NCI-H146 (cell line): ENCODE data around the gene FCHO2.
"Not testable (repeated sequence)": the region's sequence is repeated elsewhere in the genome, so short reads cannot be mapped to it uniquely, and the experiment has no call there.

Experiments
- DNase-seq: peaks from one replicate; lab custom pipeline; 2025; lab: John Stamatoyannopoulos, UW

The FCHO2 gene, protein sequence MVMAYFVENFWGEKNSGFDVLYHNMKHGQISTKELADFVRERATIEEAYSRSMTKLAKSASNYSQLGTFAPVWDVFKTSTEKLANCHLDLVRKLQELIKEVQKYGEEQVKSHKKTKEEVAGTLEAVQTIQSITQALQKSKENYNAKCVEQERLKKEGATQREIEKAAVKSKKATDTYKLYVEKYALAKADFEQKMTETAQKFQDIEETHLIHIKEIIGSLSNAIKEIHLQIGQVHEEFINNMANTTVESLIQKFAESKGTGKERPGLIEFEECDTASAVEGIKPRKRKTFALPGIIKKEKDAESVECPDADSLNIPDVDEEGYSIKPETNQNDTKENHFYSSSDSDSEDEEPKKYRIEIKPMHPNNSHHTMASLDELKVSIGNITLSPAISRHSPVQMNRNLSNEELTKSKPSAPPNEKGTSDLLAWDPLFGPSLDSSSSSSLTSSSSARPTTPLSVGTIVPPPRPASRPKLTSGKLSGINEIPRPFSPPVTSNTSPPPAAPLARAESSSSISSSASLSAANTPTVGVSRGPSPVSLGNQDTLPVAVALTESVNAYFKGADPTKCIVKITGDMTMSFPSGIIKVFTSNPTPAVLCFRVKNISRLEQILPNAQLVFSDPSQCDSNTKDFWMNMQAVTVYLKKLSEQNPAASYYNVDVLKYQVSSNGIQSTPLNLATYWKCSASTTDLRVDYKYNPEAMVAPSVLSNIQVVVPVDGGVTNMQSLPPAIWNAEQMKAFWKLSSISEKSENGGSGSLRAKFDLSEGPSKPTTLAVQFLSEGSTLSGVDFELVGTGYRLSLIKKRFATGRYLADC

DNA sequence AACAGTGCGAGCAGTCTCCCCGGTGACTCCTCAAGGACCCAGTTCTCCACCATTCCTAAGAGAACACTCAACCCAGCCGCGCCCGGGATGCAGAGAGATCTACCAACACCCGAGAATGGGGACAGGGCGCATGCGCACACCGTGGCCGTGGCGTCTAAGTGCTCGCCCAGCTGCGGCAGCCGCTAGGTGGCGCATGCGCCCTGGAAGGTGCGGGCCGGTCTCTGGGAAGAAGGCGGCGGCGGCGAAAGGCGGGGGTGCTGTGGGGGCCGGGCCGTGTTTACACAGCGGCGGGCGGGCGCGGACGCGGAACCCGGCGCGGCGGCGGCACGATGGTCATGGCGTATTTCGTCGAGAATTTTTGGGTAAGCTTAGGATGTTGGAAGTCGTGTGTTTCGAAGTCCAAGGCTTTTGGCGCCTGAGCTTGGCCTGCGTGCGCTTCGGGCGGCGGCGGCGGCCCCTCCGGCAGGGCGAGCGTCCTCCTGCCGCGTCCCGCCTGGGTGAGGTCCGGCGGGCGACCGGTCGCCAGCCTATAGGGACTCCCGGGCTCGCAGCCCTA, at the start of gene FCHO2:
Gene FCHO2, plus strand, starts transcription at position 274 of the 556 bp plus-strand sequence. Its CDS starts 56 bp downstream, at position 330.
- DNase-seq = peak; percentile 95

DNA sequence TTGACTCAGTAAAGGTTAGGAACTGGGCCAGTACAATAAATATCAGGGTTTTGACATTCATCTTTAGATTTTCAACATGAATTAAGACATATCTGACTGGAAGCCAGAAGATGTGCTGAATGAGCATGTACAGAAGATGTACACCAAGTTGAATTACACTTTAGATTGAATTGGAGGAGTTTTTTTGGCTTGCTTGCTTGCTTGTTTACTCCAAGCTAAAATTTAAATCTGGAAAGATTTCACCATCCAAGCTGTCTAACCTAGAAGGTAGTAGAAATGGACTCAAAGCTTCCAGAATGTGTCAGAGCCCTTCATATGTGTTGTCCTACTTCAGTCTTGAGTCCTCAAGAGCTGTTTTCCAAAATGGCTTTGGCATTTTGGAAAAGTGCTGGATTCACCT, 49.0 kb upstream of the FCHO2 start:
- no peak for DNase-seq

DNA sequence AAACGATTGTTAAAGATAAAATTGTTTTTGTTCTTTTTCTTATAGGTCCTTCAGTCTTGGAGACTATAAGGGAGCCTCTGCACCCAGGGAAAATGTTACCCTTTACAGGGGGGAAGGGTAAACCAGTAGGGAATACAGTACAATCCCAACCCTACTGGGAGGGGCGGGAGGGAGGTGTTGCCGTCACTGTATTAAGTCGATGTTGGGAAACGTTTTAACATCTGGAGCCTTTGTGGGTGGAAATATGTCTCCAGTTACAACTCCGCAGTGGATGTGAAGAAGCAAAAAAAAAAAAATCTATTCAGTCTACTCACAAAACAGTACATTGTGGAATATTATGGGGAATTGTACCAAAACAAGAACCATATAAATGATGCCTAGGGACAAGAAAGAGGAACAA, 47.2 kb upstream of the FCHO2 start:
- no peak for DNase-seq

DNA sequence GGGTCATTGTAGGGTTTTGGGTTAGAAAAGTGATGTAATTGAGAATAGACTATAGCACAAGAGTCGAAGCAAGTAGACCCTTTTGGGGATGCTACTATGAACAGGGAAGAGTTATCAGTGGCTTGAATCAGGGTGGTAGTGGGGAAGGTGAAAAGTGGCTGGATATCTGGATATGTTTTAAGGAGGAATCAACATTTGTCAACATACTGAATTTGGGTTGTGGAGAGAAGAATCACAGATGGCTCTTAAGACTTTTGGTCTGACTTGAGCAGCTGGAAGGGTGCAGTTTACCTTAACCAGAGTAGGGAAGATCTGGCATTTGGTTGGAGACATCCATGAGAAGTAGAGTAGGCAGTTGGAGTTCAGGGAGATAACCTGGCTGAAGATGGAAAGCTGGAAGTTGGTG, 38.5 kb upstream of the FCHO2 start:
- no peak for DNase-seq

DNA sequence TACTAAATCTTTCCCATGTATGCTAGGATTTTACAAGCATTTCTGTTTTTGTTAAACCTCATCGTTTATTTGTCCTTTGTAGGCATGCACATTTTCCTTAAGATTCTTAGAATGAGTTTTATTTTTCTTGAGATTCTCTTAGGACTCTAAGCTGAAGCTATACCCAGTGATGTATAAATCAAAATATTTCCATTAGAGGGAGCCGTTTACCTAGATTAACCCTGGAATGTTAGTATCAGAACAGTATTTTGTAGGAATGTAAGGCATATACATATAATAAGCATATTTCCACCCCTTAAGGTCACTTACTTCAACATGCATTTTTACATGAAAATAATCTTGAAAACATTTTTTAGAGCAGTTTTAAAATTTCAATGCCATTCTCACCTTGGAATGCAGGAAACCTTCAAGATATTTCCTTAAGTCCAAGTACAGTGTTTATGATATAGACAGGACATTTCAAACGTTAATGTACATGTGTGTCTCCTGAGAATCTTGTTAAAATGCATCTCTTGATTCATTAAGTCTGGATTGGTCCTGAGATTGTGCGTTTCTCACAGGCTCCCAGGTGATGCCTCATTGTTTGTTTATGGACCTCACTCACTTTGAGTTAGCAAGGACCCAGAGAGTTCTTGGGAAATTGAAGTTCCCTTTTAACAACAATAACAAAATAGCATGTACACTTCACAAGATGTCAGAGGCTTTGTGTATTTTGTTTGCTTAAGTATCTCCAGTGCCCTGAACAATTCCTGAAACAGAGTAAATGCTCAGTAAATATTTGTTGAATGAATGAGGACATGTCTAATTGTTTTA, 34.9 kb upstream of the FCHO2 start:
- peak; percentile 27 for DNase-seq

DNA sequence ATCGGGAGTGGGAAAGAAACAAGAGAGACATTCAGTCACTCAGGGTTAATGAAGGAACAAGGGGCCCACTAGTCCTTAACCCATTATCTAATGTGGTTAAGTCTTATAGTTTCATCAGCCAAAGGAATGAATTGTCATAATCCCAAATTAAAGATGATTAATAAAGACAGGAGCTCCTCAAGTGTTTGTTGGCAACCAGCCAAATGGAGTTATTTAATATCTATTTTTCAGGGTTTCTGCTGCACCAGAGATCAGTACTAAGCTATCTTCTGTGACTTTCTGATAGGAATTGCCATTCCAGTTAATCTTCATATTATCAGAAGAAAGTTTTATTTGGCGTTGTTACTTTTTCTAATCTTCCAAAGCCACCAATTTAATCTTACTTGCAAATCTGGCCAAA, 34.0 kb upstream of the FCHO2 start:
- no peak for DNase-seq

DNA sequence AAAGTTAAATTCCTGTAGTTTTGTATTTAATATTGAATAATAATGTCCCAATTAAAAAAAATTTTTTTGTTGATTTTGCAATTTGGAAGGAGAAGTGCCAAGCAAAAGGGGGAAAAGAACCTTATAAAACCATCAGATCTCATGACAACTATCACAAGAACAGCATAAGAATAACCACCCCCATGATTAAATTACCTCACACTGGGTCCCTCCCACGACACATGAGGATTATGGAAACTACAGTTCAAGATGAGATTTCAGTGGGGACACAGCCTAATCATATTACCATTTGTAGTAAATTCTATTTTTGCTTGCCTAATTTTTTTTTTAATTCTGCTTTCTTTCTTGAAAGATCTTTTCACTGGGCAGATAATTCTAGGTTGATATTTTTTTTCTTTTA, 33.4 kb upstream of the FCHO2 start:
- no peak for DNase-seq

DNA sequence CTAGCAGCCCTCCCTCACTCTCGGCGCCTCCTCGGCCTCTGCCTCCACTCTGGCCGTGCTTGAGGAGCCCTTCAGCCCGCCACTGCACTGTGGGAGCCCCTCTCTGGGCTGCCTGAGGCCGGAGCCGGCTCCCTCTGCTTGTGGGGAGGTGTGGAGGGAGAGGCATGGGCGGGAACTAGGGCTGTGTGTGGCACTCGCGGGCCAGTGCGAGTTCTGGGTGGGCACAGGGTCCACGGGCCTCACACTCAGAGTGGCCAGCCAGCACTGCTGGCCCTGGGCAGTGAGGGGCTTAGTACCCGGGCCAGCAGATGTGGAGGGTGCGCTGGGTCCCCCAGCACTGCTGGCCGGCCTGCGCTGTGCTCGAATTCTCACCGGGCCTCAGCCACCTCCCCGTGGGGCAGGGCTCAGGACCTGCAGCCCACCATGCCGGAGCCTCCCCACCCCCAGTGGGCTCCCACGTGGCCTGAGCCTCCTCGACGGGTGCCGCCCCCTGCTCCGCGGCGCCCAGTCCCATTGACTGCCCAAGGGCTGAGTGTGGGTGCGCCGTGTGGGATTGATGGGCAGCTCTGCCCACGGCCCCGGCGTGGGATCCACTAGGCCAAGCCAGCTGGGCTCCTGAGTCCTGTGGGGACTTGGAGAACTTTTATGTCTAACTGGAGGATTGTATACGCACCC, 30.4 kb upstream of the FCHO2 start:
- DNase-seq = no peak

DNA sequence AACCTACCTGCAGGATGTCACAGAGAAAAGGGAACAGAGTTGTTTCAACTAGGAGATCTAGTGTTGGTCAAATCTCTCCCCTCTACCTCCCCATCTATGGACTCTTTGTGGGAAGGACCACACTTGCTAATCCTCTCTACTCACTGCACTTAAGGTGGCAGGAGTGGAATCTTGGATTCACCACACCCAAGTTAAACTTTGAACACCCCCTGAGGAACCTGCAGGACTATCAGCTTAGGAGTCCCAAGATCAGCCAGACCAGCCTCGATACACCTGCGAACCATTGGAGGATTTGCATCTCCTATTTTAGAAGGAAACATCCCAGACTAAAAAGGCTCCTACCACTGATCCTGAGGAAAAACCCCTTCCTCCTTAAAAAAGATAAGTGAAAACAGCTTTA, 23.2 kb upstream of the FCHO2 start:
- DNase-seq = not testable (repeated sequence)

DNA sequence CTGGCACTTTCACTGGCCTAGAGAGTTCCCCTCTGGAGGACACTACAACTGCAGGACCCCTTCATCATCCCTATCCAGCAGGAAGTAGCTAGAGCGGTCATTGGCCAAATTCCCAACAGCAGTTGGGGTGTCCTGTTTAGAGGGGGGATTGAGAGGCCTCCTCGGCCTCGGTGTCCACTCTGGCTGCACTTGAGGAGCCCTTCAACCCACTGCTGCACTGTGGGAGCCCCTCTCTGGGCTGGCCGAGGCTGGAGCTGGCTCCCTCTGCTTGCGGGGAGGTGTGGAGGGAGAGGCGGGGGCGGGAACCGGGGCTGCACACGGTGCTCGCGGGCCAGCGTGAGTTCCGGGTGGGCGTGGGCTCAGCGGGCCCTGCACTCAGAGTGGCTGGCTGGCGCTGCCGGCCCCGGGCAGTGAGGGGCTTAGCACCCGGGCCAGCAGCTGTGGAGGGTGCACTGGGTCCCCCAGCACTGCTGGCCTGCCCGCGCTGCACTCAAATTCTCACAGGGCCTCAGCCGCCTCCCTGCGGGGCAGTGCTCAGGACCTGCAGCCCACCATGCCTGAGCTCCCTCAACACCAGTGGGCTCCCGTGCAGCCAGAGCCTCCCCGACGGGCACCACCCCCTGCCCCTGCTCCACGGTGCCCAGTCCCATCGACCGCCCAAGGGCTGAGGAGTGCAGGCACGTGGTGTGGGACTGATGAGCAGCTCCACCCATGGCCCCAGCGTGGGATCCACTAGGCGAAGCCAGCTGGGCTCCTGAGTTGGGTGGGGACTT, 20.7 kb upstream of the FCHO2 start:
- not testable (repeated sequence) for DNase-seq

DNA sequence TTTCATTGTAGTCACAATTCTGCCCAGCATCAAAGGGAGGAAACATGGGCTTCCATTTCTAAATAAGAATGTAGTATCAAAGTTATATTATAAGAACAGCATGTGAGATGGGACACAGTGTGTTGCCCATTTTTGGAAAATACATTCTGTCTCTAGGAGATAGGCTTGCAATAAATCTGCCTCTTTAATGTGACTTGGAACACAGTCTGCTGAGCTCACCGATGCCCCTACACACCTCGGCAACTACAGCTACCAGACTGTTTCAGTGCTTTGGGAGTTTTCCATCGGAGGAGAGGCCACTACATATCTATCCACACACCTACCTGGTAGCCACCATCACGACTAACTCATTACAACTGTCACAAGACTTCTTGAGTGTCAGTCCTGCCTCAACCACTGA, 18.9 kb upstream of the FCHO2 start:
- DNase-seq = no peak

DNA sequence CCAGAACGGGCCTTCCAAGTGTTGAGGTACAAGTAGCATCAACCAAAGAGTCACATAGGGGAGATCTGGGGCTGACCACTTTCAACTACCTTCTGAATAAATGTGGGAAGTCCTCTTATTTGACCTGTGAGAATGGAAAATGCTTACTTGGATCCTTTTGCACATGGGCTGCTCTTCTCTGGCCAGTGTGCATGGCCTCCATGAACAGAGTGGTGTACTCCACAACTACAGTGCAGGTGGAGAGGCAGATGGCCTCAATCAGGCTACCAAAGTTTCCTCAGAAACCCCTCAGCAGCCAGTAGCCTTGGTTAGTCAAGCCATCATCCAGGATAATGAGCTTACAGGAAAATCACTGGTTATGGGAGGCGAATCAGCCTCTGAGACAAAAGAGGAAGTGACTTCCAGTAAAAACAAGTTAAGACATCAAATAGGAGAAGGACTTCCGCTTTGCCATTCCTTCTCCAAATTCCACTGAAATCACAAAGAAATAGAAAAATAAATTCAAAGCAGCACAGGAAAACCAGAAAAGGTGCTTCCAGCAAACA, 18.3 kb upstream of the FCHO2 start:
- DNase-seq = no peak

DNA sequence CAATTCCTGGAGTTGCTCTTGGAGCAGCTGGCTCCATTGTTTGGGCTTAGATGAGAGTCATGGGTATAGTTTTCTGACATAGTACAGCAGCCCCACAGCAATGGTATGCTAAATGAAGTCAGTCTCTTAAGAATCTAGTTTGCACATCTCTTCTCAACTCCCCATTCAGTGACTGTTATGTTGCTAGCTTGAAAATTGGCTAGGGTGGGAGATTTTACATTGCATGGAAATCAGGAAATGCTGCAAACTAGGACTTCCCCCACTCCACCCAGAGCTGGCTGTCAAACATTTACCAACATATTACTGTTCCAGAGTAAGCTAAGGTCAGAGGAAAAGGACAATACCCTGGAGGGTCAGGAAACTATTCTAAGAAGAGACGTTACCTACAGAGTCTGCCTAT, 17.6 kb upstream of the FCHO2 start:
- no peak for DNase-seq

DNA sequence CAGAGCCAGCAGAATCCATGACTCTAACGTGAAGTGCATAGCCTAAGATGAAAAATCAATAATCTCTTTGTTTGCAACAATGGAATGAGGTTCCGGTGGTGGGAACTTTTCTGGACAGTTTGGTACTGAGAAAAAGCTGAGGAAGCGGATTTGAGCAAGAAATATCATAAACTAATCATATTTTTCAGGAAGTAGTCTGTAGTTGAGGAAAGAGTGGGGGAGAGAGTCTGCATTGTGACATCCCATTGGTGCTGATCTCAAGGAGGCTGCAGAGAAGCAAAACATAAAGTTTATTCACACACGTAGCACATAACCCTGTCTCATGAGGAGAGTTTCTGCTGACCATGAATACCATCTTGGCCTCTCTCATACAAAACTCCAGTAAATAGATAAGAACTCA, 15.8 kb upstream of the FCHO2 start:
- DNase-seq = no peak

DNA sequence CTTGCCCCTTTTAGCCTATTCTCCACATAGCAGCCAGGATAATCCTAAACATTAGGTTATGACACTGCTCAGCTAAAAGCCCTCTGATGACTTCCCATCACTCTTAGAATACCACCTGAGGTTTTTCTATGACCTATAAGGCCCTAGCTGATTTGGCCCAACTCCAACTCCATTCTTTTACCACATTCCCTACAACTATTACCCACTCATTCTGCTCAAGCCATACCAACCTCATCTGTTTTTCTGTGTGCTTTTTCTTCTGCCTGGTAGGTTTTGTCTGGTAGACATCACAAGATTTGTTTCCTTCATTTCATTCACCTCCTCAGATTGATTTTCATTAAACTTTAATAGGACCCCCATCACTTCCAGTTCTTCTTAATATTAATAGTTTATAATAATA, 12.5 kb upstream of the FCHO2 start:
- no peak for DNase-seq

DNA sequence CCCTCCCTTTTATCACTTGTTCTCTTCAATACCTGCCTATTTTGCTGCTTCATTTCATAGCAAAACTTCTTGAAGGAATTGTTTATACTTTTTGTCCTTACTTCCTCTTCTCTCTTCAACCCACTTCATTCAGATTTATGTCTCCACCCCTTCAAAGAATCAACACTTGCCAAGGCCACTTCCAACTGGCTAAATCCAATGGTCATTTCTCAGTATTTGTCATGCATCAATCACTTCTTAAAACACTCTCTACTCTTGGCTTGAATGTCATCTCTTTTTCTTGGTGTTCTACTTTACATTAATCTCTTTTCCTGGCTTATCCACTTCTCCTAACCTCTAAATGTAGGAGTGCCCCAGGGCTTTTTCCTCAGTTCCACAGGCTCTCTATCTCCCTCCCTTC, 8.3 kb upstream of the FCHO2 start:
- DNase-seq = no peak

DNA sequence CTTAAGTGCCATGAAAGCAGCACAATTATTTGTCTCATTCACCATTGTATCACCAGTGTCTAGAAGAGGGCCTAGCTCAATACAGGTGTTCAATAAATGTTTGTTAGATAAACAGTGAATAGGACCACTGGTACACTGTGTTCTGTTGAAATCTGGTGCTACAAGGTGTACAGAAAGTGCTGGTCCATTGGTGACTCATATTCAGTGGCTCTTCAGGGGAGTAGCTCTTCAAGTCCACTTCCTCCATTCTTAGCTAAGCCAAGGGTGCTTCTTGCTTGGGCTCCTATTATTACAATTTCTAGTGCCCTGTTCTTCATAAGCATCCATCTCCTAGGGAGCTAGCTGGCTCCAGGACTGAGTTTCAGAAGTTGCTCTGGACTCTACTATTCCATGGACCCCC, 6.4 kb upstream of the FCHO2 start:
- no peak for DNase-seq

DNA sequence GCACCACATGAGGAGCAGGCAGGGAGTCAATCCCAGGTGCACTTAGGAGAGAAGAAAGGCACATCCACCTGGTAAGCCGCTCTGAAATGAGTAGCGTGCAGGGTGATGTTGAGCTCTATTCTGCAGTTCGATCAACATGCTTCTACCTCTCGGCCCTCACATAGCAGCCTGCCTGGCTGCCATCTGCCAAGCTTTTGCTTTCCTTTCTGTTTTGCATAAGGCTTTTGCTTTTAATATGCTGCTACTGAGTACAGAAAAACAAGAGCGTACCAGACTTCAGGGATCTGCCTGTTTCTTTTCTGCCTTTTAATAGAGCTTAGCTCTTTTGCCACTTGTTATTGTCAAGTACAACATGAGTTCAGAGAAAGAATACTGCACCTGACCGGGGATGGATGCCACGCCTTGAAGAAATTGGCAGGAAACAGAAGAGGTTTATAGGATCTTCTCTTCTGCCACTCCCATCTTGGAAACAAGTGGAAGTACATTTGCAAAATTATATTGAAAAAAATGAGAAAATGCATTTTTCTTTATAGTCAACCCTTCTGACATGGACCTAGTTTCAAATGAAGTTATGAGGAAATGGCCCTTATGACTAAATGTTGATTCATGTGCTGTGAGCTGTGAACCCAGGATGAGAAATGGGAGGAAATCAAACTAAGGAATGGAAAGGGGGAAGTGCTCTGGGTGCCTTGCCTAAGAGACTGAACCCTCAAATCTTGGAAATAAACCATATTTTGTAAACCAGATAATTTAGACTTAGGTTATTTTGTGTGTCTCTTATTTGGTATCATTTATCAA, 4.0 kb upstream of the FCHO2 start:
- DNase-seq = no peak

DNA sequence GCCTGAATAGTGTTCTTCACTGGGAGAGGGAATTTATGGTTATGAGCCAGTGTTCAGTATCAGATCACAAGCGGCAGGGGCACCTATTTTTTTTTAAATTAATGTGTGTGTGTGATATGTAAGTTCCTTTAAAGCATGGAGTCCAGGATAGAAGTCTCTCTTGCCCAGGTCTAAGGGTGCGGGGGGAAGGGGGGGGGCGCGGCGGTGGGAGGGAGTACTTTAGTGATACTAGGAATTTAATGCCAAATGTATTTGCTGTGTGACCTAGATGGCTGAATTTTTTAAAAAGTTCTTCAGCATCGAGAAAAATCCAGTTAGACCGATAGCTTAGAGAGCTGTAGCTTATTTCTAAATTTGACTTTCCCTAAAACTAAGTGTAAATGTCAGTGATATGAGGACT, 1.5 kb upstream of the FCHO2 start:
- no peak for DNase-seq
